CD4-positive, CD25-positive, alpha-beta regulatory T cell (primary cell): ENCODE measurements around the gene CEP20. TPM values are rescaled to one million over a fixed set of nuclear protein-coding genes. Genes with fewer than 3 reads are reported as not detected.

Source experiments
- ATAC-seq, 2 donors: fragments of 150-1000 bp; cut with Tn5 transposase; one replicate each; pipeline ENCODE4 v1.10.0; 2021; ENCODE audit warnings: low read depth in 2 of 2, moderate number of reproducible peaks in 2 of 2, moderate library complexity in 1 of 2
- DNase-seq, 3 donors: peaks; one replicate each; pipeline versions ENCODE4 v3.0.0 to v3.0.0-alpha.2; 2012 to 2022; ENCODE audit warnings: mixed read lengths in 1 of 3
- H3K27ac ChIP-seq: one replicate; pipeline ENCODE4 v1.7.0; 2013; ENCODE audit warnings: mild to moderate bottlenecking, low read length; ENCODE audit not compliant: insufficient read depth, poor library complexity, severe bottlenecking
- H3K27me3 ChIP-seq: one replicate; pipeline ENCODE4 v1.7.0; 2013; ENCODE audit warnings: low read length; ENCODE audit not compliant: control insufficient read depth, insufficient read depth
- H3K36me3 ChIP-seq: one replicate; pipeline ENCODE4 v1.7.0; 2013; ENCODE audit warnings: mild to moderate bottlenecking, low read length, moderate library complexity; ENCODE audit not compliant: control insufficient read depth, insufficient read depth
- H3K4me1 ChIP-seq: 2 replicates; pipeline ENCODE4 v1.7.0; 2013; ENCODE audit warnings: mild to moderate bottlenecking, low read length; ENCODE audit not compliant: insufficient read depth, control insufficient read depth, poor library complexity, severe bottlenecking
- H3K4me3 ChIP-seq: one replicate; pipeline ENCODE4 v1.7.0; 2013; ENCODE audit warnings: low read depth, mild to moderate bottlenecking, low read length, moderate library complexity
- H3K9me3 ChIP-seq, 2 experiments: 1 replicate in 1 of 2; 2 replicates in 1 of 2; pipeline ENCODE4 v1.7.0; 2013; ENCODE audit warnings: low read length in 2 of 2, mild to moderate bottlenecking in 1 of 2, moderate library complexity in 1 of 2; ENCODE audit not compliant: control insufficient read depth in 2 of 2
- H3K27ac Mint-ChIP-seq, 3 donors: one replicate each; pipeline ENCODE4 v1.8.0; 2020 to 2022; ENCODE audit warnings: mild to moderate bottlenecking in 3 of 3, mixed read lengths in 3 of 3, moderate library complexity in 2 of 3
- H3K27me3 Mint-ChIP-seq: one replicate; pipeline ENCODE4 v1.8.0; 2022; ENCODE audit warnings: mild to moderate bottlenecking, mixed read lengths
- H3K36me3 Mint-ChIP-seq: one replicate; pipeline ENCODE4 v1.8.0; 2020; ENCODE audit warnings: mixed read lengths
- H3K4me1 Mint-ChIP-seq, 4 donors: one replicate each; pipeline ENCODE4 v1.8.0; 2020 to 2022; ENCODE audit warnings: mixed read lengths in 4 of 4, mild to moderate bottlenecking in 1 of 4
- H3K4me3 Mint-ChIP-seq, 4 donors: one replicate each; pipeline ENCODE4 v1.8.0; 2020 to 2022; ENCODE audit warnings: mild to moderate bottlenecking in 4 of 4, mixed read lengths in 4 of 4, moderate library complexity in 3 of 4
- H3K9me3 Mint-ChIP-seq, 7 donors: one replicate each; pipeline ENCODE4 v1.8.0; 2020 to 2022; ENCODE audit warnings: mixed read lengths in 7 of 7, mild to moderate bottlenecking in 3 of 7, moderate library complexity in 2 of 7
- polyA plus RNA-seq, 4 donors: library from polyadenylated mRNA; unstranded; fragments of 300-500 nt; fragmentation: Illumina TruSeq; gene quantifications; one replicate each; pipeline ENCODE4 v1.2.3, GENCODE V29; 2021
- total RNA-seq: library from RNA; stranded (reverse); gene quantifications from one replicate; pipeline ENCODE4 v1.2.3, GENCODE V29; 2022

Gene CEP20
- total and polyA plus RNA-seq, 5 donors from 2014 or later = 14.8 to 33.5 (median 31.3) TPM

GRCh38 chr16:15857724-15858560 lies 30.5 kb downstream of the CEP20 start:
- H3K27me3 ChIP-seq = peaks cover 15% of the 10 kb centered on the region
- peak overlapping the region; percentile 35 for H3K4me3 ChIP-seq
- Mint-ChIP-seq H3K4me3 (peak overlapping the region in 2 of 4 donors; percentile 16 to 72), H3K36me3 (no peaks in the 10 kb centered on the region), H3K9me3 (peaks cover 0 to 2% (median 0%) of the 10 kb centered on the region in 7 donors), H3K27ac (peak overlapping the region in 1 of 3 donors; percentile 78), H3K27me3 (peaks cover 41% of the 10 kb centered on the region), H3K4me1 (peaks cover 0 to 11% (median 4%) of the 10 kb centered on the region in 4 donors)
- no peak overlapping the region for H3K27ac ChIP-seq
- ATAC-seq (no peak), DNase-seq (no peak)
- H3K9me3 ChIP-seq = no peaks in the 10 kb centered on the region
- H3K4me1 ChIP-seq = peaks cover 4% of the 10 kb centered on the region
- no peaks in the 10 kb centered on the region for H3K36me3 ChIP-seq

DNA sequence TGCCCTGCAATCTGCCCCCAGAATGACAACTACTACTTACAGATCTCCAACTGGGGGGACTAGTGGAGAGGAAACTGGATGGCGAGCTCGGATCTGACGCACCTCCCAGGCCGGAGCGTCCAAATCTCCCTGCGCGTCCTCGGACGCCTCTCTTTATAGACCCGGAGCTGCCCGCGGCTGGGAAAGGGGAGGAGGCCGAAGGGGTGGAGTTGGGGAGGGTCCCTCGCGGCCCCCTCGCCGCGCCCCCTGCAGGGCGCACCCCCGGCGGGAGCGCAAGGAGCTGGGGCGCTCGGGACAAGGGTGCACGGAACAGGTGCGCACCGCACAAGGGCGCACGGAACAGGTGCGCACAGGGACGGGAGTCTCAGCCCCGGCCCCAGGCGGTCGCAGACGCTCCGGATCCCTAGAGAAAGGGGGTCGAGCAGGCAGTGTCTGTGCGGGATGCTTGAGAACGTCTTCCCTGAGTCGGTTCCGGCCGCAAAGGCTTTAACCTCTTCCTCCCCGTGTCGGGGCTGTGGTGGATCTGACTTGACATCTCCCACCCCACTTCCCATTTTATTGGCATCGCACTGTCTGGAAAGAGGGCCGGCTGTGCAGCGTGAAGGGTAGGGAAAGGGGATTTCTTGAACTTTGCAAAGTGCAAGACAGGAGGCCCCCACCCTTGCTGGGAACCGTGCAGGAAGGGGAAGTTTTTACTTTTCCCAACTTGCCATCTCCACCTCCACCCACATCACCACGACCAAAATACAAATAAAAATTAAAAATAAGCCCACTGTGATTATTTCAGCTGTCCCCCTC lies 31.3 kb downstream of the CEP20 start, which contains the start of gene MYH11:
TSS of gene MYH11 (minus strand) at position 128 of the 798 bp plus-strand sequence. CDS start 18,776 bp downstream, outside the sequence.
- no peak within 1 kb of the TSS for H3K27ac ChIP-seq
- Mint-ChIP-seq H3K27ac (peak within 1 kb of the TSS in 1 of 3 donors; percentile 78), H3K36me3 (no peaks in the 10 kb centered on the region), H3K9me3 (peaks cover 0 to 2% (median 0%) of the 10 kb centered on the region in 7 donors), H3K4me1 (peaks cover 0 to 11% (median 4%) of the 10 kb centered on the region in 4 donors), H3K27me3 (peaks cover 41% of the 10 kb centered on the region), H3K4me3 (peak within 1 kb of the TSS in 2 of 4 donors; percentile 16 to 72)
- no peak for ATAC-seq
- peaks cover 4% of the 10 kb centered on the region for H3K4me1 ChIP-seq
- DNase-seq = no peak
- H3K36me3 ChIP-seq = no peaks in the 10 kb centered on the region
- H3K9me3 ChIP-seq = no peaks in the 10 kb centered on the region
- H3K4me3 ChIP-seq = peak within 1 kb of the TSS; percentile 35
- peaks cover 17% of the 10 kb centered on the region for H3K27me3 ChIP-seq

- no peaks in the 10 kb centered on the region for H3K9me3 ChIP-seq
- Mint-ChIP-seq H3K36me3 (no peaks in the 10 kb centered on the region), H3K4me3 (no peak overlapping the region), H3K27me3 (peaks cover 46% of the 10 kb centered on the region), H3K9me3 (peaks cover 0 to 2% (median 0%) of the 10 kb centered on the region in 7 donors), H3K4me1 (peaks cover 0 to 11% (median 4%) of the 10 kb centered on the region in 4 donors), H3K27ac (no peak overlapping the region)
- no peak overlapping the region for H3K4me3 ChIP-seq
- no peaks in the 10 kb centered on the region for H3K36me3 ChIP-seq
- H3K27ac ChIP-seq = no peak overlapping the region
- ATAC-seq (no peak), DNase-seq (no peak)
- H3K27me3 ChIP-seq = peaks cover 17% of the 10 kb centered on the region
- H3K4me1 ChIP-seq = peaks cover 4% of the 10 kb centered on the region
These were observed 32.2 kb downstream of the CEP20 start for GRCh38 chr16:15856182-15856581.

DNA sequence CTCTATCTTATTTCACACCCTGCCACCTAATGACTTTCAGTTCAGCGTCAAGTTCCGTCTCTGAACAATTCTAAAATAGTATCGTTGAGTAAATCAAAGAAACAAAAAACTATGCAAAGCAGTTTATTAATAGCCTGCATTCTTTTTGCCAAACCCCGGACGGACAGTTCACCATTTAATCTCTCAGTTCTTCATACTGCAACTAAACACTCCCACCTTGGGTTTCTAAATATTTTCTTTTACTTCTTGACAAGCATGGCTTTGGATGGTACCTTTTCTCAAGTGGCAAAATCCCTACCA lies 32.7 kb downstream of the CEP20 start:
- H3K27me3 ChIP-seq = peaks cover 17% of the 10 kb centered on the region
- Mint-ChIP-seq H3K4me1 (peaks cover 0 to 11% (median 4%) of the 10 kb centered on the region in 4 donors), H3K36me3 (no peaks in the 10 kb centered on the region), H3K9me3 (peaks cover 0 to 2% (median 0%) of the 10 kb centered on the region in 7 donors), H3K4me3 (no peak overlapping the region), H3K27ac (no peak overlapping the region), H3K27me3 (peaks cover 50% of the 10 kb centered on the region)
- no peaks in the 10 kb centered on the region for H3K36me3 ChIP-seq
- no peaks in the 10 kb centered on the region for H3K9me3 ChIP-seq
- H3K27ac ChIP-seq = no peak overlapping the region
- ATAC-seq (no peak), DNase-seq (no peak)
- H3K4me3 ChIP-seq = no peak overlapping the region
- H3K4me1 ChIP-seq = peaks cover 4% of the 10 kb centered on the region

DNA sequence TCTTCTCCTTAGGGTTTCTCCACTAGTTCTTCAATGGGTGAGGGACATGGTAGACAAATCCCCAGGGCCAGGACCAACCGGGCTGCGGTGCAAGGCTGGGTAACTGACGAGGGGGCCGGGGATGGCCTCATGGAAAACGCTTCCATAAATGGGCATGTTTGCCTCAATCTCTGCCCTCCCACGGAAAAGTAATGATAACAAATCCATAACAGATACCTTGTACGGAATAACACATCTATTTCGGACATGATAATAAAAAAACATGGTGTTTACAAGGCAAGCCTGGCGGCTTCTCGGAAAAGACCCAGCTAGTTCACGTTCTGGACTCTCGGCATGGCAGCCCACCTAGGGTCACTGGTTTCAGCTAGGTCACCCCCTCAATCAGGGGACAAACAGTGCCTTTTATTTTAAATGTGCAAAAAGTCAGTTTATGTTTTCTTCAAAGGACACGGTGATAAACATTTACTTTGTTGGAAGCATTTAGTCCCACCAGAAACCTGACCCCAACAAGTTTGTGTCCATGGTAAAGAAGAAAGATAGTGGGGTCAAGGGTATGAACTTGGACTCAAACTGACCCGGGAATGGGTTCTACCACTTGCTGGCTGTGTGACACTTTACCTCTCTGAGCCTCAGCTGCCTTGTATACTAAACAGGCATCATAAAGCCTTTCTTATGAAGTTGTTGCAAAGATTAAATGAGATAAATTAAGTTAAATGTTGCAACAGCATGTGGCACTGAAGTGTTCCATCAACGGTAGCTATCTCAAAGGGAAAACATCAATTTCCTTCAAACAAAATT lies 33.3 kb downstream of the CEP20 start:
- ATAC-seq = no peak
- Mint-ChIP-seq H3K27me3 (peaks cover 51% of the 10 kb centered on the region), H3K4me3 (no peak overlapping the region), H3K36me3 (no peaks in the 10 kb centered on the region), H3K9me3 (peaks cover 0 to 2% (median 0%) of the 10 kb centered on the region in 7 donors), H3K4me1 (peaks cover 0 to 11% (median 4%) of the 10 kb centered on the region in 4 donors), H3K27ac (no peak overlapping the region)
- no peaks in the 10 kb centered on the region for H3K9me3 ChIP-seq
- H3K4me1 ChIP-seq = peaks cover 4% of the 10 kb centered on the region
- no peak for DNase-seq
- H3K36me3 ChIP-seq = no peaks in the 10 kb centered on the region
- H3K27me3 ChIP-seq = peaks cover 17% of the 10 kb centered on the region
- H3K27ac ChIP-seq = no peak overlapping the region
- no peak overlapping the region for H3K4me3 ChIP-seq

DNA sequence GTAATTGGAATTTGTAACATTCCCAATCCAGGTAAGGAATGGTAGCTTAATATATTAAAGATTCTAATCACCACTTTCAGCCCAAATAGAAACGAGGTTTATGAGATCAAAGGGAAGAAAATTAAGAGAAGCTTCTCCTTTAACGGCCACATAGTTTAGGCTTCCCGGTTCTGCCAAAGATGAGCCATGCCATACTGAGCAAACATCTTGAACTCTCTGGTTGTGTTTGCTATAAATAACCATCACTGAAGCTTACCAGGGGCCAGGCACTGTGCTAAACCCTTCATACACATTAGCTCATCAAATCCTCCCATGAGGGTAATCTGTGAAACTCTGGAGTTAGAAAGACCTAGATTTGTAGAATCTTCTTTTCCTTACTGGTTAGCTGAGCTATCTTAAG lies 34.3 kb downstream of the CEP20 start:
- no peak overlapping the region for H3K4me3 Mint-ChIP-seq
- no peak for ATAC-seq
- peaks cover 0 to 11% (median 4%) of the 10 kb centered on the region in 4 donors for H3K4me1 Mint-ChIP-seq
- no peak for DNase-seq
- no peaks in the 10 kb centered on the region for H3K36me3 Mint-ChIP-seq
- Histone ChIP-seq H3K4me3 (no peak overlapping the region), H3K9me3 (no peaks in the 10 kb centered on the region), H3K4me1 (peaks cover 4% of the 10 kb centered on the region), H3K27ac (no peak overlapping the region), H3K36me3 (no peaks in the 10 kb centered on the region), H3K27me3 (peaks cover 17% of the 10 kb centered on the region)
- H3K9me3 Mint-ChIP-seq = peaks cover 0 to 2% (median 0%) of the 10 kb centered on the region in 7 donors
- H3K27ac Mint-ChIP-seq = no peak overlapping the region
- H3K27me3 Mint-ChIP-seq = peaks cover 46% of the 10 kb centered on the region

DNA sequence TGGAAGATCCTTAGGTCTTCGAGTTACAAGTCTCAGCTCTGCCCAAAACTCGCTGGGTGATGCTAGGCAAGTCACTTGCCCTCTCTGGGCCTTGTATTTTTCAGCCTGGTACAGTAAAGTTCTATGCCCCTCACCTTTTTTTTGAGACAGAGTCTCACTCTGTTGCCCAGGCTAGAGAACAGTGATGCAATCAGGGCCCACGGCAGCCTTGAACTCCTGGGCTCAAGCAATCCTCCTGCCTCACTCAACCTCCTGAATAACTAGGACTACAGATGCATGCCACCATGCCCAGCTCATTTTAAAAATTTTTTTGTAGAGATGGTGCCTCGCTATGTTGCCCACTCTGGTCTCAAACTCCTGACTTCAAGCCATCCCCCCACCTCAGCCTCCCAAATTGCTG lies 35.4 kb downstream of the CEP20 start:
- DNase-seq = no peak
- ATAC-seq = no peak

More for the DNA sequence above, 35.4 kb downstream of the CEP20 start:
- no peak overlapping the region for H3K4me3 ChIP-seq
- Mint-ChIP-seq H3K27ac (peak overlapping the region in 1 of 3 donors; percentile 39), H3K9me3 (peaks cover 0 to 2% (median 0%) of the 10 kb centered on the region in 7 donors), H3K36me3 (no peaks in the 10 kb centered on the region), H3K27me3 (peaks cover 42% of the 10 kb centered on the region), H3K4me3 (no peak overlapping the region), H3K4me1 (peaks cover 0 to 11% (median 4%) of the 10 kb centered on the region in 4 donors)
- H3K4me1 ChIP-seq = peaks cover 4% of the 10 kb centered on the region
- H3K36me3 ChIP-seq = no peaks in the 10 kb centered on the region
- H3K27me3 ChIP-seq = peaks cover 17% of the 10 kb centered on the region
- H3K27ac ChIP-seq = no peak overlapping the region
- no peaks in the 10 kb centered on the region for H3K9me3 ChIP-seq
